K562 (cell line): ENCODE measurements around the gene PACSIN1. TPM values are rescaled to one million over a fixed set of nuclear protein-coding genes. Genes with fewer than 3 reads are reported as not detected.

ENCODE experiments used
- ATAC-seq: fragments of 200-7000 bp; cut with Tn5 transposase; 3 replicates; pipeline ENCODE4 v1.9.1; 2020; ENCODE audit warnings: moderate library complexity
- BruUV-seq: library from RNA; stranded (reverse); fragments of 400-500 nt; replicated peaks from 2 replicates; lab custom pipeline; 2021; lab: Mats Ljungman, UMichigan
- CTCF ChIA-PET: fragments of 300-600 bp; formaldehyde crosslinking; extraction: SDS; loops from one replicate; lab custom pipeline; 2021; ENCODE audit warnings: low intra/inter-chr PET ratio; lab: Yijun Ruan, JAX
- POLR2A ChIA-PET: fragments of 300-600, 350-650 bp; sonication (Branson Sonifier 250); formaldehyde crosslinking; extraction: SDS; loops from one replicate; lab custom pipeline; 2021; ENCODE audit warnings: antibody characterized with exemption, inconsistent platforms; lab: Yijun Ruan, JAX
- DNase-seq, 4 experiments: peaks; one replicate each; pipeline versions ENCODE4 v3.0.0 to v3.0.0-alpha.2; 2011 to 2018; ENCODE audit warnings: low spot score in 3 of 4, mixed read lengths in 3 of 4; ENCODE audit errors: extremely low read depth in 1 of 4
- FAIRE-seq: peaks from 2 replicates; lab custom pipeline; 2011; peaks lifted over from hg19 to GRCh38; lab: Jason Lieb, UNC
- H2AFZ ChIP-seq: 2 replicates; pipeline ENCODE4 v1.6.0; 2011; ENCODE audit warnings: low read depth, low read length, control low read depth, inconsistent platforms
- H3K27ac ChIP-seq: fragments of 200-600 bp; 3 replicates; pipeline ENCODE4 v1.8.0; 2011; ENCODE audit warnings: low read depth, mild to moderate bottlenecking, control low read depth, inconsistent platforms, low read length, moderate library complexity, mixed read lengths; ENCODE audit errors: extremely low read depth
- H3K27me3 ChIP-seq, 2 experiments: fragments of 300-600 bp in 1 of 2; 2 replicates in 1 of 2; 3 replicates in 1 of 2; pipeline versions ENCODE4 v1.6.0 to v1.8.0; 2011; ENCODE audit warnings: inconsistent platforms in 2 of 2, low read length in 2 of 2, mild to moderate bottlenecking in 1 of 2, mixed read lengths in 1 of 2, moderate library complexity in 1 of 2; ENCODE audit not compliant: control insufficient read depth in 2 of 2, insufficient read depth in 2 of 2
- H3K36me3 ChIP-seq: fragments of 300-600 bp; 3 replicates; pipeline ENCODE4 v1.8.0; 2011; ENCODE audit warnings: mild to moderate bottlenecking, low read length, inconsistent platforms; ENCODE audit not compliant: control insufficient read depth, insufficient read depth
- H3K4me1 ChIP-seq, 2 experiments: fragments of 200-600 bp in 1 of 2; replicated peaks in 1 of 2; 2 replicates in 1 of 2; 3 replicates in 1 of 2; pipeline versions ENCODE4 v1.5.1 to v1.8.0; 2011; ENCODE audit warnings: inconsistent platforms in 2 of 2, low read length in 2 of 2, mild to moderate bottlenecking in 1 of 2, mixed read lengths in 1 of 2, moderate library complexity in 1 of 2; ENCODE audit not compliant: control insufficient read depth in 2 of 2, insufficient read depth in 2 of 2
- H3K4me2 ChIP-seq: 2 replicates; pipeline ENCODE4 v1.6.1; 2011; ENCODE audit warnings: low read length, control low read depth, inconsistent platforms, mixed read lengths; ENCODE audit not compliant: insufficient read depth
- H3K4me3 ChIP-seq: fragments of 200-600 bp; sonication (generic), shearing (Covaris generic); 2 replicates; pipeline ENCODE4 v1.5.1; 2016; ENCODE audit warnings: control low read depth, inconsistent platforms
- H3K79me2 ChIP-seq: fragments of 200-600 bp; 3 replicates; pipeline ENCODE4 v1.8.0; 2011; ENCODE audit warnings: low read length, inconsistent platforms; ENCODE audit not compliant: control insufficient read depth, insufficient read depth
- H3K9ac ChIP-seq, 2 experiments: 2 replicates each; pipeline versions ENCODE4 v1.6.0 to v1.6.1; 2011; ENCODE audit warnings: low read depth in 2 of 2, low read length in 2 of 2, control low read depth in 1 of 2, inconsistent platforms in 1 of 2, mild to moderate bottlenecking in 1 of 2, mixed read lengths in 1 of 2; ENCODE audit not compliant: insufficient read depth in 1 of 2
- H3K9me1 ChIP-seq: one replicate; pipeline ENCODE4 v1.6.0; 2011; ENCODE audit warnings: inconsistent platforms, mild to moderate bottlenecking, low read length, moderate library complexity; ENCODE audit not compliant: control insufficient read depth, insufficient read depth
- H3K9me3 ChIP-seq: replicated peaks from 2 replicates; pipeline ENCODE4 v1.5.1; 2011; ENCODE audit warnings: low read depth, low read length, inconsistent platforms; ENCODE audit not compliant: control insufficient read depth, insufficient read depth
- H4K20me1 ChIP-seq: replicated peaks from 2 replicates; pipeline ENCODE4 v1.6.1; 2011; ENCODE audit warnings: low read length, inconsistent platforms, mixed read lengths; ENCODE audit not compliant: control insufficient read depth, insufficient read depth
- BHLHE40 ChIP-seq: IDR thresholded peaks from 2 replicates; pipeline ENCODE4 v1.6.1; 2011; ENCODE audit warnings: low read length, improper control_type of control experiment
- GTF2A2 ChIP-seq: IDR thresholded peaks from 2 replicates; pipeline ENCODE4 v1.6.1; 2016; ENCODE audit warnings: mild to moderate bottlenecking, missing genetic modification characterization, missing compliant biosample characterization
- MEF2A ChIP-seq: IDR thresholded peaks from 2 replicates; pipeline ENCODE4 v1.6.1; 2011; ENCODE audit warnings: low read depth, mild to moderate bottlenecking, low read length, moderate library complexity; ENCODE audit not compliant: control insufficient read depth
- MLX ChIP-seq, 2 experiments: fragments of 450-650 bp in 1 of 2; sonication (generic) in 1 of 2; formaldehyde crosslinking; conservative IDR thresholded peaks; 2 replicates each; pipeline versions ENCODE4 v1.4.0 to v1.8.1; 2020 to 2022; ENCODE audit warnings: mild to moderate bottlenecking in 1 of 2, missing genetic modification reagents in 1 of 2
- PRDM10 ChIP-seq: fragments of 450-650 bp; IDR thresholded peaks from 2 replicates; pipeline ENCODE4 v1.6.1; 2018; ENCODE audit not compliant: partially characterized antibody
- STAT6 ChIP-seq: sonication (generic); formaldehyde crosslinking; IDR thresholded peaks from 2 replicates; pipeline ENCODE4 v1.8.1; 2023; ENCODE audit warnings: mild to moderate bottlenecking, missing genetic modification reagents
- TEAD2 ChIP-seq: fragments of 450-650 bp; IDR thresholded peaks from 2 replicates; pipeline ENCODE4 v1.6.1; 2016; ENCODE audit warnings: missing genetic modification characterization, control low read depth, missing compliant biosample characterization
- TFAP4 ChIP-seq: sonication (generic); formaldehyde crosslinking; IDR thresholded peaks from 2 replicates; pipeline ENCODE4 v1.8.0; 2022; ENCODE audit warnings: missing genetic modification reagents, mild to moderate bottlenecking, moderate library complexity, borderline replicate concordance
- WGBS: fragments of 100-300 bp; shearing (Covaris generic); methylation state at CpG from one replicate; pipeline ENCODE4 v1.1.6; 2016; ENCODE audit warnings: low coverage, mixed read lengths; ENCODE audit not compliant: insufficient coverage; ENCODE audit errors: missing lambda C conversion rate; 5-methylcytosine and 5-hydroxymethylcytosine counted together
- in situ Hi-C: fragments of 300-500 bp; cut with MboI; formaldehyde crosslinking; loops from 4 replicates; pipeline ENCODE4 v1.15.0; 2018; ENCODE audit warnings: inconsistent platforms, mixed read lengths
- intact Hi-C: fragments of 100-400 bp; cut with micrococcal nuclease; formaldehyde crosslinking; loops from 2 replicates; pipeline ENCODE4 v1.14.2; 2022
- polyA plus RNA-seq, 8 experiments: library from polyadenylated mRNA; depleted of rRNA in 4 of 8; stranded (reverse) in 5 of 8; unstranded in 3 of 8; fragments of >200 nt; fragmentation: Nextera tagmentation in 2 of 8; fragmentation: Illumina TruSeq in 1 of 8; extraction: Ambion mirVana in 2 of 8; extraction: Trizol in 1 of 8; gene quantifications; 2 replicates each; pipeline versions ENCODE4 v1.2.1 to v1.2.3, GENCODE V29; 2011 to 2014; ENCODE audit warnings: inconsistent platforms in 1 of 8, missing spikeins in 1 of 8
- total RNA-seq, 7 experiments: library from RNA; depleted of rRNA in 6 of 7; stranded (reverse); fragments of >200 nt in 6 of 7; fragmentation: Illumina TruSeq in 2 of 7; extraction: Trizol in 2 of 7; gene quantifications; 2 replicates each; pipeline versions ENCODE4 v1.2.1 to v1.2.3, GENCODE V29; 2011 to 2021; ENCODE audit warnings: low replicate concordance in 1 of 7

PACSIN1 gene
- total and polyA plus RNA-seq, 9 of the 15 experiments (the other 6 are each of a cell fraction or from before 2014, with no cell fraction given): 0.01 to 1.7 (median 0.45) TPM

GRCh38 chr6:34544776-34545471, 79.0 kb downstream of the PACSIN1 start:
- in situ Hi-C loops: no loop called here
- Histone ChIP-seq H3K27me3 (no peaks in the 10 kb centered on the region), H4K20me1 (no peaks in the 10 kb centered on the region; the same call in 1 of the 2 replicates), H3K4me2 (peak overlapping the region; percentile 47), H3K36me3 (no peaks in the 10 kb centered on the region), H3K9ac (peak overlapping the region in 1 of 2 experiments; percentile 82; a peak in 2 of 4 replicates), H3K4me3 (no peak overlapping the region), H3K4me1 (peaks cover 24 to 53% of the 10 kb centered on the region in 2 experiments), H3K9me3 (no peaks in the 10 kb centered on the region), H3K9me1 (no peaks in the 10 kb centered on the region), H2AFZ (peak overlapping the region; percentile 49), H3K27ac (no peak overlapping the region; the same call in 1 of the 3 replicates), H3K79me2 (no peaks in the 10 kb centered on the region)
- peak; percentile 92 for ATAC-seq
- 36% methylated on average over 13 of the region's 13 CpGs for WGBS
- peak; percentile 84 to 94 (median 90) for DNase-seq
- peak; percentile 89 for FAIRE-seq
- ChIA-PET POLR2A (interaction anchor here (0.5 to 2.8 kb wide), 5 partner anchors 10 to 675 kb away, joined by 3 to 15 read pairs (median 3); partner anchors contain the start of gene SPDEF), CTCF (no interaction called here)
- intact Hi-C loops: no loop called here
- BruUV-seq: no TSS peak
- TF ChIP-seq TEAD2 (no peak), BHLHE40 (peak; percentile 48; the same call in 1 of the 2 replicates), PRDM10 (peak; percentile 89), STAT6 (CRISPR knock-in tag) (no peak), GTF2A2 (tag) (no peak), MLX (CRISPR knock-in tag; conservative IDR thresholded peaks at IDR 0.05) (no peak), TFAP4 (CRISPR knock-in tag) (peak; percentile 36; the same call in 1 of the 2 replicates), MEF2A (no peak)
